Measurements from ENCODE around the gene MYO5B.

DNA sequence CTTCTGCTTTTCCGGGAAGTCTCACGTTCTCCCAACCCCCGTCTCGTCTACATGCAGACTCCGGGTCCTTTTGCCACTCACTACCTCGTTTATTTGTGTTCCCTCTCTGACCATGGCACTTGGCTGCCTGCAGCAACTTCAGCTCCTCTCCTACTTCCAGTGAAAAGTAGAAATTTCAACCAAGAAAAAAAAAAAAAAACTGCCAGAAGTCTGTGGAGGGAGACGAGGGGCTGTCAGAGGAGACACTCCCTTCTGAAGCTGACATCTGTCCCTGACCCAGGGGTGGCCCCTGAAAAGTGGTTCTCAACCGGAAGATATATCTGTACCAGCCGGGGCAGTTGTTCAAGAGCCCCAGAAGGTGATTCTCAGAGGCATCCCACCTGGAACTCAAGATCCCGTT, 742 bp upstream of the MYO5B start:
- TF ChIP-seq, protein P1, sequence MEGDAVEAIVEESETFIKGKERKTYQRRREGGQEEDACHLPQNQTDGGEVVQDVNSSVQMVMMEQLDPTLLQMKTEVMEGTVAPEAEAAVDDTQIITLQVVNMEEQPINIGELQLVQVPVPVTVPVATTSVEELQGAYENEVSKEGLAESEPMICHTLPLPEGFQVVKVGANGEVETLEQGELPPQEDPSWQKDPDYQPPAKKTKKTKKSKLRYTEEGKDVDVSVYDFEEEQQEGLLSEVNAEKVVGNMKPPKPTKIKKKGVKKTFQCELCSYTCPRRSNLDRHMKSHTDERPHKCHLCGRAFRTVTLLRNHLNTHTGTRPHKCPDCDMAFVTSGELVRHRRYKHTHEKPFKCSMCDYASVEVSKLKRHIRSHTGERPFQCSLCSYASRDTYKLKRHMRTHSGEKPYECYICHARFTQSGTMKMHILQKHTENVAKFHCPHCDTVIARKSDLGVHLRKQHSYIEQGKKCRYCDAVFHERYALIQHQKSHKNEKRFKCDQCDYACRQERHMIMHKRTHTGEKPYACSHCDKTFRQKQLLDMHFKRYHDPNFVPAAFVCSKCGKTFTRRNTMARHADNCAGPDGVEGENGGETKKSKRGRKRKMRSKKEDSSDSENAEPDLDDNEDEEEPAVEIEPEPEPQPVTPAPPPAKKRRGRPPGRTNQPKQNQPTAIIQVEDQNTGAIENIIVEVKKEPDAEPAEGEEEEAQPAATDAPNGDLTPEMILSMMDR (IDR thresholded peaks at IDR 0.05; ENCODE audit: insufficient read depth, low read length, poor library complexity, severe bottlenecking) = no peak
- TF ChIP-seq EZH2phosphoT487 (conservative IDR thresholded peaks at IDR 0.05; ENCODE audit: low read length) = no peak
